ENCODE data around the gene UGT3A1. TPM values are rescaled to one million over a fixed set of nuclear protein-coding genes. Genes with fewer than 3 reads are reported as not detected.
"Not testable (repeated sequence)": the region's sequence is repeated elsewhere in the genome, so short reads cannot be mapped to it uniquely, and the experiment has no call there.

The UGT3A1 gene
- total RNA-seq (2014; rRNA removed; shearing (Covaris generic)): not detected in 2 replicates

- no peak for DNase-seq (ENCODE audit: low read depth)
Observed at GRCh38 chr5:35990941-35991611, at the start of gene UGT3A1. Gene UGT3A1, minus strand, starts transcription at chr5:35991390. Its CDS starts 150 bp downstream, at chr5:35991240.

- DNase-seq (ENCODE audit: low read depth): no peak
Observed at GRCh38 chr5:36035696-36036095, 44.5 kb upstream of the UGT3A1 start.

DNA sequence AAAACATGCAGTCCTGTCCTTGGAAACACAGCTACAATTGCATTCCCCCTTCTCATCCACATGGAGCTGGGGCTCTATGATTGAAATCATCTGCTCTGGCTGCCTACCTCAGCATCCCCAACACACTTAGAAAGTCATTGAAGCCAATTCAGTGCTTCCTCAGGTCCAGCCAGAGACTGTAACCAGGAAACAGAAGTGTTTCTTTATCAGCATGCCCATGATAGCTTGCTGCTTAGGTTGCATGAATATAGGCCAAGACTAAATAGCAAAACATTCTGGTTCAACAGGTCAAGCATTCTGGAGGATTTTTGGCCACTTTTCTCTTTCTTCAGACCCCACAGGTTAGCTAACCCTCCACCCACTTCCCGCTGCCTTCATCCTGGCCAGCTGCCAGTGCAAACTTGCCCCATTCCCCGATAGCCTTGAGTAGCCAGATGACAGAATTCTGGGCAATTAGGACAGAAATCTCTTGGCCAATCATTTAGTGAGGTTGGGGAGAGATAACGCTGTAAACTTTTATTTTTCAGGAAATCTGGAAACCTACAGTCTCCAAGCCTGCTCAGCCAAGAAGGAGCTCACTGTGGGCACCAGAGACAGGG lies 43.4 kb upstream of the UGT3A1 start:
- DNase-seq (ENCODE audit: low read depth): not testable (repeated sequence)

DNA sequence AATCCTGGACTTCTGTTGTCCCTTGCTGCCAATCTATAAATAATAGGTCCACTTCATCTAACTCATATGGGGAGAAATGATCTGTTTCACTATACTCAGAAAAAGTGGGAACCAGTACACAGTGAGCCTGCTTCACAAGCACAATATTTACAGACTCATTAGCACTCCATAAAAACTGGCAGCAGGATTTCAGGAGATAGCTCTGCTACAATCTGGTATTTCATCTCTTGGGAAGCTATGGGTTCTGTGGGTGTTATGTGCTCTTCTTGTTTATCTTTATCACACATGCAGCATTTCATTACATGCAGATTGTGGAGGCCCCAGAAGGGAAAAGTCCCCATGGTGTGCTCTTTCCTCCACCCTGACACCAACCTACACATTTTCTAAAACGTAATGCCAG lies 42.3 kb upstream of the UGT3A1 start:
- DNase-seq (ENCODE audit: low read depth): no peak

DNA sequence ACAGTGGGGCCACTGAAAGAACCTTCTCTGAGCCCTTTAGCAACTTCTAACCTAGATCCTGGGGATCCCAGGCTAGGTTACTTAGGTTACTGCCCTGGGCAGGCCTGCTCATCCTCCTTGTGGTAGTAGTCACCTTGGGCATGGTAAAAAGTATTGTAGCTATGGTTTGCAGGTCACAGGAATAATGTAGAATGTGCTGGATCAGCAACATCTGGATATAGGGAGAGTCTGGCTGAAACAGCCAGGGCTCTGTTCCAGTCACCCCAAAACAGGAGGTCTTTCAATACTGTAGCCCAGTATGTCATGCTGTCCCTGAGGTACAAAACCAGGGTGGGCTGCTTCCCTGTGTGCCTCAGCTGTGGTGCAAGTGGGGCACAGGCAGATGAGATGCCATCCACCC lies 41.9 kb upstream of the UGT3A1 start:
- DNase-seq (ENCODE audit: low read depth): no peak

DNA sequence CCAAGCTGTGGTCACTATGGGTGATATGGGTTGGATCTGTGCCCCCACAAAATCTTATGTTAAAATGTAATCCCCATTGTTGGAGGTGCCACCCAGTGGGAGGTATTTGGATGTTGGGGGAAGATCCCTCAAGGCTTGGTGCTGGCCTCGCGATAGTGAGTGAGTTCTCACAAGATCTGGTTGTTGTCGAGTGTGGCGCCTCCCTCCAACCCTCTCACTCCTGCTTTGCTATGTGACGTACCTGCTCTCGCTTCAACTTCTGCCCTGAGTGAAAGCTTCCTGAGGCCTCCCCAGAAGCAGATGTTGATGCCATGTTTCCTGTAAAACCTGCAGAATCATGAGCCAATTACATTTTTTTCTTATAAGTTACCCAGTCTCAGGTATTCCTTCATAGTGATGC lies 40.0 kb upstream of the UGT3A1 start:
- DNase-seq (ENCODE audit: low read depth): no peak

GRCh38 chr5:36029914-36030313 lies 38.7 kb upstream of the UGT3A1 start:
- DNase-seq (ENCODE audit: low read depth): no peak

DNA sequence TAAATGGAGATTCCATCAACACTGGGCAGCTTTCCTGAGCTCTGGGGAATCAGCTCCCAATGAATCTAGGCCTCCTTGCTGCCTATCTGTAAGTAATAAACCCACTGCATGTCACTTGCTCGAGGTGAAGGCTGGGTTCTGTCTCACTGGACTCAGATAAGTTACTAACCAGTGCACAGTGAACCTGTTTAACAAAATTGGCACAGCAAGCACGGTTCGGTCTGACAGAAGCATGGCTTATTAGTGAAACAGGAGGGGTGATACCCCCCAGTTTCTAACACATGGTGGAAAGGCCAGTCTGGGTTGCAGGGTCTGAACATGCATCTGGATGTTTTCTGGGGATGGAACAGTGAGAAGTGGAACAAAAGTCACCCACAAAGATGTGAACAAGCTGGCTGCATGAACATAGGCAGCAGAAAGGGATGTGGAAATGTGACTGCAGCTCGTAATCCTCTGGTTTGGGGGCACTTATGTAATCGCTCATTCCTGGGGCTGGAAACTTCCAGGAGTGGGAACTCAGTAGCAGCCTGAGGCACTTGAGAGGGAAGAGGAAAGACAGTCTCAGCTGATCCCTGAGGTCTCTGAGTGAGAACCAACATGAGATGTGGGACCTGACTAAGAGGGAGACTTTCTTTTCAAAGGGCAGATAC lies 37.8 kb upstream of the UGT3A1 start:
- no peak for DNase-seq (ENCODE audit: low read depth)

DNA sequence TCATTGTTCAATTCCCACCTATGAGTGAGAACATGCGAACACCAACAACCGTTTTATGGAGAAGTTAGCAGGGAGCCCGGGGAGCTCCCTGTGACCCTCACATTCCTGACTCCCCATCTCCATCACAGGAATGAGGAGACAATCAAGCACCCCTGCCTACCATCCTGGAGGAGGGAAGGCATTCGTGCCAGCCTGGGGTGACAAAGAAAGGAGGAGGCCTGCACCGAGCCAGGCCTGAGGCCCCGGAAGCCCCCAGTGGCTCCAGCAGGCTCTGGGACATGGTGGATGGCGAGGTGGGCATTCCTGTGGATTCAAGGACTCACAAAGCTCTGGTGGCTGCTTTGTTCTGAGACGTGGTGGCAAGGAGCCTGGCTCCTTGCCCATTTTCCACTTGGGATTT lies 36.5 kb upstream of the UGT3A1 start:
- no peak for DNase-seq (ENCODE audit: low read depth)

GRCh38 chr5:36026706-36027465 lies 35.7 kb upstream of the UGT3A1 start:
- no peak for DNase-seq (ENCODE audit: low read depth)

DNA sequence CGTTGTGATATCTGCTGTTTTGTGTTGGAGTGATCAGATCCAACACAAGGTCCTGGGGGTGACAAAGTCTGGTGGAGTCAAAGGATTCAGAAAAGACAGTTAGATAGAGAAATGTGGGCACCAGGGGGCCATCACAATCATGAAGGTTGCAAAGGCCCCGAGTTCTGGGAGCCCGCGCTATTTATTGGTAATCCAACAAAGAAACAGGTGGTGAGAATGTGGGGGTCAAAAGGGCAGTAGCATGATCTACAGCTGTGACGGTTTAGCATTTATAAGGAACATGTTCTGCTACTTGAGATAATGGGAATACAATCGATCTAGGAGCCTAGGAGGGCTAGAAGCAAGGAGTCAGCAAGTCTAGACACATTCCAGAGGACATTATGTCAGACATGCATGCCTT lies 31.1 kb upstream of the UGT3A1 start:
- DNase-seq (ENCODE audit: low read depth): not testable (repeated sequence)

GRCh38 chr5:36019584-36019983 lies 28.4 kb upstream of the UGT3A1 start:
- DNase-seq (ENCODE audit: low read depth): not testable (repeated sequence)

DNA sequence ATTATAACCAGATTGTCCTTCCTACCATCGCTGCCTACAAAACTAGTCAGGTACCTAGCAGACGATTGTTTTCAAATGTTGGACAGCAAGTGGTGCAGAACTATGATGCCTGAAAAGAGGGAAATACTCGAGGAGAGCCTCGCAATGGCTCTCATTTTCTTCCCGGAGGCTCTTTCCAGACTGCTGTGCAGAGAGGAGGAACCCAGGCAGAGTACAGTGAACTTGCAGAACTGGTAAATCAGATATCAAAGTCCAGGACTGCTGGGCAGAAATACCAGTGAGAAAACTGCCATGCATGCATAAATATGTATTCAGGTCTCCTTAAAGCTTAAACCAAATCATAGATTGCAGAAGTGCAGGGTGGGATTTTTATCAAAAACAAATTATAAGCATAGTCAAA lies 26.4 kb upstream of the UGT3A1 start:
- no peak for DNase-seq (ENCODE audit: low read depth)

- DNase-seq (ENCODE audit: low read depth): no peak
Observed at GRCh38 chr5:36017004-36017403, 25.8 kb upstream of the UGT3A1 start.

DNA sequence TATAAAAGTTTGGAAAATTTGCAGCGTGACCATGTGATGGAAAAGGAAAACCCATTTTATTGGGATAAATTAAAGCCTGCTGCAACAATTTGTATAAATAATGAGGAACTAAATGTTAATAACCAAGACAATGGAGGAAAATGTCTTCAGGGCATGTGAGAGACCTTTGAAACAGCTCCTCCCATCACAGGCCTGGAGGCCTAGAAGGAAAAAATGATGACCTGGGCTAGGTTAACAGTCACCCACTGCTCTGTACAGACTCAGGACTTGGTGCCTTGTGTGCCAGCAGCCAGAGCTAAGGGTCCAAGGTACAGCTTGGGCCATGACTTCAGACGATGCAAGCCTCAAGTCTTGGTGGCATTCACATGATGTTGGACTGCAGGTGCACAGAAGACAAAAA lies 22.0 kb upstream of the UGT3A1 start:
- no peak for DNase-seq (ENCODE audit: low read depth)

GRCh38 chr5:36009698-36010097 lies 18.5 kb upstream of the UGT3A1 start:
- DNase-seq (ENCODE audit: low read depth): no peak

GRCh38 chr5:36007366-36007765 lies 16.2 kb upstream of the UGT3A1 start:
- no peak for DNase-seq (ENCODE audit: low read depth)

- no peak for DNase-seq (ENCODE audit: low read depth)
Observed at GRCh38 chr5:36006163-36006562, 15.0 kb upstream of the UGT3A1 start.

DNA sequence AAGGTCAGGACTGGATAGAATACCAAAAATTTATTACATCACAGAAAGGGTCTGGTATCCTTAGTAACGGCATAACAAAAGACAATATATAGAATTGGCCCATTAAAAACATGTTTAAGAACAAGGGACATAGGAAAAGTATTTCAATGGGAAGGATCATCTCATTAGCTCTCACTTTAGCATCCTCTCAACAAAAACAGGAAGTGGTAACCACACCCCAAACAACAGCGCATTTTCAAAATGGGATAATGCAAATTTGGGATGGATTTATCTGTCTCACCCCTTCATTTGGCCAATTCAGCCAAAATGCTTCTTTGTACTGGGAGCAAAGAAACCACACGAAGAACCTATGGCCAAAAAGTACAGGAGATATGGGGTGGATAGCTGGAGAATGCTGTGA lies 9.8 kb upstream of the UGT3A1 start:
- DNase-seq (ENCODE audit: low read depth): no peak

DNA sequence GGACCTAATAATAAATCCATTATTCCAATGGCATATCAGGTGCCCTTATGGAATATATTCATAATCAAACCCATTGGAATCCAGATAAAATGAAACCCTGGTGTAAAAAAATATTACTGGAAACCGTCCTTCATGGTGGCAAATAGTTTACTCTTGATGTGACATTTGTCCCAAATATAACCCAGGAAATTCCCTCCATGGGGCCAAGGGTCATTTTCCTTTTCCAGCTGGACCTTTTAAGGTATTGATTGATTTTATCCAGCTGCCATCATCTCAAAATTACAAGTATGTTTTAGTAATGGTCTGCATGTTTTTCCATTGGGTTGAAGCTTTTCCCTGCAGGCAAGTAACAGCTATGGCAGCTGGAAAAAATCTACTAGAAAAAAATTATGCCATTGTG lies 8.4 kb upstream of the UGT3A1 start:
- DNase-seq (ENCODE audit: low read depth): no peak

DNA sequence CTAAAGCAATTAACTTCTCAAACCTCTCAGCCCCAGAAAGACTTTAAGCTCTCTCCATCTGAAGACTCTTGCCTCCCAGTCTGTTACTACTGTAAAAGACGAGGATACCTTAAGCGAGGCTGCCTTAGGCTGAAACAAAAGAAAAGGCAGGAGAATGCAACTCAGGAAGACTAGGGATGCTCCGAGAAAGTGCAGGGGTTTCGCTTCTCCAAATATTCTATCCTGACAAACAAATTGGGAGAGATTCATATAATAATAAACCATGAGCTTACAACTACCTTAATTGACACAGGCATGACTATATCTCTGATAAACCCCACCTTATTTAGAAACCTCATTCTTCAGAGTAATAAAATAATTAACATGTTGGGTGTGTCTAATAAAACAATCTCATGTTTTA lies 4.9 kb upstream of the UGT3A1 start:
- DNase-seq (ENCODE audit: low read depth): no peak

DNA sequence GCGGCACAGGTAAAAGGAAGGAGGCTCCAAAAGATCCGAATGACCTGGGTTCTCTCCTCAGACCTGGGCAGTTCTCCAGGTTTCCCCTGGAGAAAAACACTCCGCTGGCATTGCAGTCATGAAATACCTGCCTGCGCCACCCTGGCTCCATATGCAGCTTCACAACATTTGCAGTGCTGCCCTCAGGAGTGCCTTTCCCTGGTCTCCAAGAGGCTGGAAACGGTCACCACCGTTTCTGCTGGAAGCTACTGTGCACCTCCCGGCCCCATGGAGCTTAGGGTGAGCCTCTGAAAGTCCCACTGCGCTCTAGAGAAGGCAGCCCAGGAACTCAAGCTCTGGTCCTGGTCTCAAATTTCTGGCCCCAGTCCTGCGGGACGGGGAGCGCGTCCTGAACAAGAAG lies 670 bp downstream of the UGT3A1 start:
- DNase-seq (ENCODE audit: low read depth): no peak

DNA sequence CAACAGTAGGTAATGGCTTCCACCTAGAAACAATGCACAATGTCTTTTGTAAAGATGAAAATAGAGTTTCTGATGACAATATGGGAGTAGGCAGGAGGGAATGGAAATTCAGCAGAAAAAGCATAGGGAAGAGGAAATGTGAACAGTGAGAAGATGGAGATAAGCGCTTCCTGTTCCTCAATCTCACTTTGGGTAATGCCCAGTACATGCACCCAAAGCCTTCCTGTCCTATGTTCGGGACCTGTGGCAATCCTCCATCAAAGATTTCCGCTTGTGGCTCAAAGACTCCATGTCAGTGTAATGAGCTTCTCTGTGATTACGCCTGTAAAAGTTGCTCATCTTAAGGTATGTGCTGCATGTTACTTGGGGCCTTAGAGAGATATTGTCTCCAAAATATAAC lies 2.7 kb downstream of the UGT3A1 start:
- DNase-seq (ENCODE audit: low read depth): no peak

Measured in Daoy (cell line).